Stimulated activated naive CD8-positive, alpha-beta T cell treated with anti-CD3 and anti-CD28 coated beads, Interleukin-15, amount 100 ng/mL, for 72 hours (primary cell): ENCODE data around the gene CLMN.
A peak's percentile ranks its signal among the peaks of the same experiment; 100 is the strongest.
"Not testable (repeated sequence)": the region's sequence is repeated elsewhere in the genome, so short reads cannot be mapped to it uniquely, and the experiment has no call there.

Source experiments
- ATAC-seq: fragments of 150-1000 bp; cut with Tn5 transposase; 2 replicates; pipeline ENCODE4 v1.10.0; 2021; ENCODE audit warnings: mild to moderate bottlenecking, moderate library complexity
- DNase-seq, 2 donors: peaks; one replicate each; pipeline ENCODE4 v3.0.0; 2021 to 2022
- H3K27ac Mint-ChIP-seq, 2 donors: one replicate each; pipeline ENCODE4 v1.8.0; 2022; ENCODE audit warnings: mild to moderate bottlenecking in 2 of 2, mixed read lengths in 2 of 2, moderate library complexity in 2 of 2
- H3K27me3 Mint-ChIP-seq: one replicate; pipeline ENCODE4 v1.8.0; 2022; ENCODE audit warnings: mixed read lengths
- H3K4me1 Mint-ChIP-seq: one replicate; pipeline ENCODE4 v1.8.0; 2022; ENCODE audit warnings: mild to moderate bottlenecking, mixed read lengths
- H3K4me3 Mint-ChIP-seq, 2 donors: one replicate each; pipeline ENCODE4 v1.8.0; 2022; ENCODE audit warnings: mild to moderate bottlenecking in 2 of 2, mixed read lengths in 2 of 2, moderate library complexity in 1 of 2
- H3K9me3 Mint-ChIP-seq, 2 donors: one replicate each; pipeline ENCODE4 v1.8.0; 2022; ENCODE audit warnings: mixed read lengths in 2 of 2

CLMN gene

DNA sequence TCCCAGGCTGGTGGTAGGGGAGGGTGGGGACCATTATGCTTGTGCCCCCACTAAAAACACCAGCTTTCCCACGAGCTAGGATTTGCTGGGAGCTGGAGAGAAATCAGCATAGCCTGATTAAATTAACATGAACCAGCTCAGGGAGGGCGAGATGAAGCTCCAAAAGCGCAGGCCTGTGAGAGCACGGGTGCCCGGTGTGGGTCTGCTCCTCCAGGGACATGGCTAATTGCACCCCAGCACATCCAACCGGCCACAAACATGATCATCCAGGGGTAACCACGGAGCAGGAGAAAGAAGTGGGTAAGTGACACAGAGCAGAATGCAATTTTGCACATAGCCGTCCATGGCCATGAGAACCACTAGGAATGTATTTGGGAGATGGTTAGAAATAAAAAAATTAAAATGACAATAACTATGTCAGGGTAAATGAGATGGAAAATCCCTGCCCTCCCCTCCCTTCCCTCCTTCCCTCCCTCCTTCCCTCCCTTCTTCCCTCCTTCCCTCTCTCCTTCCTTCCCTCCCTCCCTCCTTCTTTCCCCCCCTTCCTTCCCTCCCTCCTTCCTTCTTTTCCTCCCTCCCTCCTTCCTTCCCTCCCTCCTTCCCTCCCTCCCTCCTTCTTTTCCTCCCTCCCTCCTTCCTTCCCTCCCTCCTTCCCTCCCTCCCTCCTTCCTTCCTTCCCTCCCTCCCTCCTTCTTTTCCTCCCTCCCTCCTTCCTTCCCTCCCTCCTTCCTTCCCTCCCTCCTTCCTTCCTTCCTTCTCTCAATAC is 26.9 kb downstream of the CLMN start:
- Mint-ChIP-seq H3K4me1 (no peaks in the 10 kb centered on the region), H3K27ac (no peak overlapping the region), H3K27me3 (peaks cover 77% of the 10 kb centered on the region), H3K9me3 (peaks cover 0 to 15% of the 10 kb centered on the region in 2 donors), H3K4me3 (no peak overlapping the region)
- ATAC-seq: no peak
- DNase-seq: no peak

DNA sequence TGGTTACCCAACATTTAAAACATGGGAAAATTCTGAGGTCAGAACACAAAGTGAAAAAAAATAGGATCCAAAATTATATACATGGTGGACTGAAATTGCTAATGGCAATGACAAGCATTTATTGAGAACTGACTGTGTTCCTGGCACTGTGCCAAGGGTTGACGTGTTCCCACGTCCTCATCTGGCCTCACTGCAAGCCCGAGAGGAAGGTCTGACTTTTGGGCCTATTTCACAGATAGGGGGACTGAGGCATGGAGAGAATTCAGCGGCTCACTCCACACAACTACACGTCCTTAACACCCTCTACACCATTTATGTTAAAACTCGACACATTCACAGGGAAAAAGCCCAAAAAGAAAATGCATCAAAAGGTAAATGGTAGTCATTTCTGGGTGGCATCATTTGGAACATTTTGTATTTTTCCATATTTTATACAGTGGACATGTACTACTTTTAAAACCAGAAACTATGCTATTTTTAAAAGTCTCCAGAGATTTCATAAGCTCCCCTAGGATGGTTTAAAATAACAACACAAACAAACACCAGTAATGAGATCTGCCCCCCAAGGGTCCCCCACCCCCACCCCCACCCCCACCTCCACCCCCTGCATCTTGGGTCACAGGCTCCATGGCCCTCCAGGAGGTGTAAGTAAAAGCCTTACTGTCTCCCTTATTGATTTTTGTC is 27.7 kb downstream of the CLMN start:
- H3K9me3 Mint-ChIP-seq: peaks cover 0 to 15% of the 10 kb centered on the region in 2 donors

DNA sequence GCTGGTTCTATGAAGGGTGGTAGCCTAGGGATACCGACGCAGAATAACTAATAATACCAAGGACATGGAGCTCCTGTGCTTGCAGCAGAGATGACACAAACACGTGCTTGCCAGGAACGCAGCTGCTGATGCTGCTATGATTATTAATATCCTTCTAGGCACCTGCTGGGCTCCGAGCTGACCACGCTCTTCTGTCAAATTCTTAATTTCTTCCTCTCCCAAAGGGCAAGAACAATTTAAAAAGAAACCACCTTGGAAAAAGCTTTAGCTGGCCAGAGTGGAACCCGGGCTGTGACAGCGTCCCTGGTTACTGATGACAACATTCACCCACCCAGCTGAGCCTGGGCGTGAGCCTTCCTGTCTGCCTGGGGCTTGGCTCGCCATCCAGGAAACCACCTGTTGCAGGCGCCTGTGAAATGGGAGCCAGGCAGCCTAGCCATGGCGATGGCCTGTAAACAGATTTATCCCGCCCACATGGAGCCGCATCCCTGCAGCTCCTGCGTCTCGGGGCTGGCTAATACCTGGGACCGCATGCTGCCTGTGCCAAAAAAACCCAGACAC is 28.8 kb downstream of the CLMN start:
- Mint-ChIP-seq H3K4me1 (no peaks in the 10 kb centered on the region), H3K27ac (no peak overlapping the region), H3K27me3 (peaks cover 66% of the 10 kb centered on the region), H3K4me3 (no peak overlapping the region), H3K9me3 (peaks cover 0 to 9% of the 10 kb centered on the region in 2 donors)
- DNase-seq (no peak), ATAC-seq (peak; percentile 45)

More for the DNA sequence above, 27.7 kb downstream of the CLMN start:
- H3K27ac Mint-ChIP-seq: no peak overlapping the region
- H3K4me1 Mint-ChIP-seq: no peaks in the 10 kb centered on the region
- no peak for DNase-seq
- peaks cover 75% of the 10 kb centered on the region for H3K27me3 Mint-ChIP-seq
- H3K4me3 Mint-ChIP-seq: no peak overlapping the region
- ATAC-seq: no peak

DNA sequence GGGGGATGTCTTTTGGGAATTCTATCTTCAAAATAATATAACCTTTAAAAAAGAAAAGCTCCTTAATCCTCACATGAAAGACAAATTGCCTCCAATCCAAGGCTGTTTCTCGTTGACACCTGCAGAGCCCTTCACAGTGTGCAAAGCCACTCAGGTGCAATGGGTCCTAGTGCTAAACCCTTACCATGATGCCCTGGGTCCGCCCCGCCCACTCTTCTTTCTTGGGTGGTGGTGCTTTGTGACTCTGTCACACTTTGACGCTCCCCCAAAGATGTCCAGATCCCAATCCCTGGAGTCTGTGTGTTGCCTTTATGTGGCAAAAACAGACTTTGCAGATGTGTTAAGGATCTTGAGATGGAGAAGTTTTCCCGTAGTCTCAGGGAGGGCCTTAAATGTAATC is 29.7 kb downstream of the CLMN start:
- no peak overlapping the region for H3K4me3 Mint-ChIP-seq
- no peaks in the 10 kb centered on the region for H3K4me1 Mint-ChIP-seq
- H3K27ac Mint-ChIP-seq: no peak overlapping the region
- ATAC-seq: no peak
- peaks cover 56% of the 10 kb centered on the region for H3K27me3 Mint-ChIP-seq
- peaks cover 0 to under 1% of the 10 kb centered on the region in 2 donors for H3K9me3 Mint-ChIP-seq
- no peak for DNase-seq

DNA sequence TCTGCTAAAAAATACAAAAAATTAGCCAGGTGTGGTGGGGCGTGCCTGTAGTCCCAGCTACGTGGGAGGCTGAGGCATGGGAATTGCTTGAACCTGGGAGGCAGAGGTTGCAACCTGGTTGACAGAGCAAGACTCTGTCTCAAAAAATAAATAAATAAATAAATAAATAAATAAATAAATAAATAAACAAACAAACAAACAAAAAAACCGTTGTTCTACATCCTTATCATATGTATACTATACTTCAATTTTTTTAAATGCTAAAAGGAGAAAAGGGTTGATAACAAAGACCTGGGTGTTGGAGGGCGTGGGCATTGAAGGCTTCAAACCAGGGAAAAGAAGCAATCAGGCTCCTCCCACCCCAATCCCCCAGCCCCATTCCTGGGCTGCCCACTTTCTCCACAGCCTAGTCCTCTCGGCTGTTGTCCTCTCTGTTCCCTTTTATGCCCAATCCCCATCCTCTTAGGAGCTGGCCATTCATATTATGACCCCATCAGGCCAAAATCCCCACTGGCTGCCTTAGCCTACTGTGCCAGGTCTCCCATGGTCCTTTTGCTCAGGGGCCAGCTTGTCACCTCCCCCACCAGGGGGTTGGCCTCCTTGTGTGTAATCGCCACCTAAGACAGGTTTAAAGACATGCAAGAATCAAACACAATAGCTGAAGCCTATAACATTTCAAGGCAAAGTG is 30.2 kb downstream of the CLMN start:
- peak overlapping the region in 1 of 2 donors; percentile 36 for H3K27ac Mint-ChIP-seq
- H3K9me3 Mint-ChIP-seq: no peaks in the 10 kb centered on the region
- no peaks in the 10 kb centered on the region for H3K4me1 Mint-ChIP-seq
- no peak overlapping the region for H3K4me3 Mint-ChIP-seq
- peaks cover 51% of the 10 kb centered on the region for H3K27me3 Mint-ChIP-seq
- ATAC-seq: no peak
- DNase-seq: no peak

DNA sequence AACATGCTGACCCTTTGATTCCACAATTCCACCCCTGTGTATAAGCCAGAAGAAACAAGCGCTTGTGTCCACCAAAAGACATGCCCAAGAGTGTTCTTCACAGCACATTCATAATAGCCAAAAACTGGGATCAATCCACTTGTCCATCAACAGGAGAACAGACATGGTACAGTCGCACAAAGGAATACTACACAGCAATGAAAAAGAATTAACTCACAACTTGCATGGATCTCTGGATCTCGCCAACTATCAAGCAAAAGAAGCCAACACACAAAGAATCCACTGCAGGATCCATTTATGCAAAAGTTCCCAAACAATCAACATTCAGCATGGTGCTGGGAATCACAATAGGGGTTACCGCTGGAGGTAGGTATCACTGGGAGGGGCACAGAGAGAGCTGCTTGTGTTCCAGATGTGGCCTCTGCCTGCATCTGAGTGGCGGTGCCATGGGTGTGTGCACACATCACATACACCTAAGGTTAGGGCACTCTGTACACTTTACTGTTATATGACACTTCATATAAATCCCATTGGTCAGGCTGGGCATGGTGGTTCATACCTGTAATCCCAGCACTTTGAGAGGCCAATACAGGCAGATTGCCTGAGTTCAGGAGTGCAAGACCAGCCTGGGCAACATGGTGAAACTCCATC is 30.9 kb downstream of the CLMN start:
- no peak for DNase-seq

DNA sequence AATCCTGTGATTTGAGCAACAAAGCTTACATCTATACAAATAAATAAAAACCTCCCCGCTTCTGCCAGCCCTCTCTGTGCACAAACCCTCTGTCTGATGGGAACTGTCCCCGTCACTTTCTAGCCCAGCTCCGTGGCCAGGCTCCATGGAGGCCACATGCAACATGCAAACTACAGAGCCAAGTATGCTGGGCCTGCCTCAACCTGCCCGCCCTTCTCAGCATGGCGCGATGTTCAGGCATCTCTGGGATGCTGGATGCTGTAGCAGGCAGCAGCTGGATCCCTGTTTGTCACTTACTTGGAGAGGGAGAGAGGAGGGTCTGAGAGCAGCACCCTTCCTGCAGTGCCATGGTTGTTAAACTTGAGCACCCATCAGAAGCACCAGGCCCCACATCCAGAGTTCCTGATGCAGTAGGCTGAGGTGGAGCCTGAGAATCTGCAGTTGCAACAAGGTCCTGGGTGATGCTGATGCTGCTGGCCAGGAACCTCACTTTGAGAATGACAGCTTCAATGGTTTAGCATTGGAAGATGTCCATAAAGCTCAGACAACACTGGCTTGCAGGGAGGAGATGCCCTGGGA is 32.4 kb downstream of the CLMN start:
- H3K4me1 Mint-ChIP-seq: no peaks in the 10 kb centered on the region
- H3K9me3 Mint-ChIP-seq: no peaks in the 10 kb centered on the region
- no peak overlapping the region for H3K4me3 Mint-ChIP-seq
- peaks cover 30% of the 10 kb centered on the region for H3K27me3 Mint-ChIP-seq
- no peak for DNase-seq
- no peak for ATAC-seq
- H3K27ac Mint-ChIP-seq: no peak overlapping the region

More for the DNA sequence above, 30.9 kb downstream of the CLMN start:
- Mint-ChIP-seq H3K4me1 (no peaks in the 10 kb centered on the region), H3K27ac (no peak overlapping the region), H3K27me3 (peaks cover 44% of the 10 kb centered on the region), H3K9me3 (no peaks in the 10 kb centered on the region), H3K4me3 (no peak overlapping the region)
- no peak for ATAC-seq

DNA sequence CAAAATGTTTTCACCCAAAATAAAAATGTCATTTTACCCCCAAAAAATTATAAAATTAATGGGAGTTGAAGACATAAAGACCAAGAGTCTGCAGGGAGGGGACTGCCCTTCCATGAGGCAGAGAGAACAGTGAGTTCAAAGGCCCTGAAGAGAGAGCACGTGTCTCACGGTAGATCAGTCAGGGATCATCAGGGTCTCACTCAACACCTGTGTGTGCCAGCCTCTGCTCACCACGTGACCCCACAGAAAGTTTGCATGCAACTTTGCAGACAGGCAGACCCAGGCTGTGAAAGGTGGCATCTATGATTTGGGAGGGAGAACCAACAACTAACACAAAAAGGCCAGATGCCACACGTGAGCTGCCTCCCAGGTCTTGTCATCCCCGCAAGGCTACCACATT is 33.1 kb downstream of the CLMN start:
- Mint-ChIP-seq H3K27me3 (peaks cover 24% of the 10 kb centered on the region), H3K4me3 (no peak overlapping the region), H3K9me3 (no peaks in the 10 kb centered on the region), H3K27ac (no peak overlapping the region), H3K4me1 (no peaks in the 10 kb centered on the region)
- DNase-seq (no peak), ATAC-seq (no peak)

DNA sequence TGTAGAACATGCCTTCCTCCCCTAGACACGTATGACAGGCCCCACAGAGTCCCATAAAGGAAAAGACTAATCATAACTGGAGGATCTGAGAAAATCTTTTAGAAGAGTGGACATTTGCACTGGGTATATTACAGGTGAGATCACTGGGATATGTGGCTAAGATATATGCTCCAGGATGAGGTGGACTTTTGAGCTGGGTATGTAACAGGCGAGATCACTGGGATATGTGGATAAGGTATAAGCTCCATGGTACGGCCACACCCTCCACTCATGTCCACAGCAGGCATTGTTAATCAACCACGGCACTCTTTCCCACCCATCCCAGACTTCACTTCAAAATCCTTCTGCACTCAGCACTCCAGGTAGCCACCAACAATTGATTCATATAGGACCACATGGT is 34.1 kb downstream of the CLMN start:
- no peak overlapping the region for H3K27ac Mint-ChIP-seq

DNA sequence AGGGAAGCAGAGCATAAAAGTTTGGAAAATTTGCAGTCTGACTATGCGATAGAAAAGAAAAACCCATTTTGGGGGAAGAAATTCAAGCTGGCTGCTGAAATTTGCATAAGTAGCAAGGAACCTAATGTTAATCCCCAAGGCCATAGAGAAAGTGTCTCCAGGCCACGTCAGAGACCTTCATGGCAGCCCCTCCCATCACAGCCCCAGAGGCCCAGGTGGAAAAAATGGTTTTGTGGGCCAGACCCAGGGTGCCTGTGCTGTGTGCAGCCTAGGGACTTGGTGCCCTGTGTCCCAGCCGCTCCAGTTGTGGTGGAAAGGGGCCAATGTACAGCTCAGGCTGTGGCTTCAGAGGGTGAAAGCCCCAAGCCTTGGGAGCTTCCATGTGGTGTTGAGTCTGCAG is 35.9 kb downstream of the CLMN start:
- H3K27me3 Mint-ChIP-seq, H3K9me3 Mint-ChIP-seq, ATAC-seq, H3K4me3 Mint-ChIP-seq, H3K4me1 Mint-ChIP-seq, H3K27ac Mint-ChIP-seq, DNase-seq: not testable (repeated sequence)

More for the DNA sequence above, 34.1 kb downstream of the CLMN start:
- H3K4me1 Mint-ChIP-seq: no peaks in the 10 kb centered on the region
- DNase-seq (no peak), ATAC-seq (no peak)
- peaks cover 13% of the 10 kb centered on the region for H3K27me3 Mint-ChIP-seq
- no peak overlapping the region for H3K4me3 Mint-ChIP-seq
- no peaks in the 10 kb centered on the region for H3K9me3 Mint-ChIP-seq

DNA sequence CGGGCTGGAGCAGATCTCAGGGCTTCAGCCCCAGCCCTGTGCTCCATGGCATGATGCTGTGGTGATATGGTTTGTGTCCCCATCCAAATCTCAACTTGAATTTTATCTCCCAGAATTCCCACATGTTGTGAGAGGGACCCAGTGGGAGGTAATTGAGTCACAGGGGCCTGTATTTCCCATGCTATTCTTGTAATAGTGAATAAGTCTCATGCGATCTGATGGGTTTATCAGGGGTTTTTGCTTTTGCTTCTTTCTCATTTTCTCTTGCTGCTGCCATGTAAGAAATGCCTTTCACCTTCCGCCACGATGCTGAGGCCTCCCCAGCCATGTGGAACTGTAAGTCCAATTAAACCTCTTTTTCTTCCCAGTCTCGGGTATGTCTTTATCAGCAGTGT is 36.7 kb downstream of the CLMN start:
- H3K4me1 Mint-ChIP-seq: not testable (repeated sequence)

DNA sequence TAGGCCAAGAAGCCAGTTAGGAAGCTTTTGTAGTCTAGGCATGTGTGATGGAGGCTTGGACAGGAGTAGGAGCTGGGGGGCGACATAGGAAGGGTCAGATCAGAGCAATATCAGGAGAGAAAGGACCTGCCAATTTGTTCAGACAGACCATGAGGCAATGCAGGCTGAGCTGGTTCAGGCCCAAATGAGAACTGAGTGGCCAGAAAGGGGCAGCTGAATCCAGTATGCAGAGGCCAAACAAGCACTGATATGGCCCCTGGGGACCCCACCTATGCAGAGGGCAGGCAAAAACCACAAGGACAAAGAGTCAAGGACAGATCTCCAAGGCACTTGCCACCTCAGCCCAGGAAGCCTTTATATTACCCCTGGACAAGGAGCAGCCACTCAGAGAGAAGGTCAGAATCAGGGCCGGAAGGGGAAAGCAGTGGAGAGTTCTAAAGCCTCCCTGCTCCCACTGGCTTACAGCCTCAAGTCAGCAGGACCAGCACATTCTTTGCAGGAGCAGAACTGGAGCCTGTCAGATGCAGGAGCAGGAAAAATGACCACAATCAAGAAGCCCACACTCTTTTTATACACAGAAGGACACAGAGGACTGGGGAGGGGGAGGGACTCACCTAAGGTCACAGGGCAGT is 37.2 kb downstream of the CLMN start:
- no peak overlapping the region for H3K4me3 Mint-ChIP-seq
- no peaks in the 10 kb centered on the region for H3K4me1 Mint-ChIP-seq
- ATAC-seq (no peak), DNase-seq (no peak)
- H3K27me3 Mint-ChIP-seq: no peaks in the 10 kb centered on the region
- H3K27ac Mint-ChIP-seq: peak overlapping the region in 1 of 2 donors; percentile 19
- no peaks in the 10 kb centered on the region for H3K9me3 Mint-ChIP-seq

More for the DNA sequence above, 36.7 kb downstream of the CLMN start:
- not testable (repeated sequence) for H3K27ac Mint-ChIP-seq, H3K9me3 Mint-ChIP-seq, ATAC-seq, H3K4me3 Mint-ChIP-seq, H3K27me3 Mint-ChIP-seq, DNase-seq

DNA sequence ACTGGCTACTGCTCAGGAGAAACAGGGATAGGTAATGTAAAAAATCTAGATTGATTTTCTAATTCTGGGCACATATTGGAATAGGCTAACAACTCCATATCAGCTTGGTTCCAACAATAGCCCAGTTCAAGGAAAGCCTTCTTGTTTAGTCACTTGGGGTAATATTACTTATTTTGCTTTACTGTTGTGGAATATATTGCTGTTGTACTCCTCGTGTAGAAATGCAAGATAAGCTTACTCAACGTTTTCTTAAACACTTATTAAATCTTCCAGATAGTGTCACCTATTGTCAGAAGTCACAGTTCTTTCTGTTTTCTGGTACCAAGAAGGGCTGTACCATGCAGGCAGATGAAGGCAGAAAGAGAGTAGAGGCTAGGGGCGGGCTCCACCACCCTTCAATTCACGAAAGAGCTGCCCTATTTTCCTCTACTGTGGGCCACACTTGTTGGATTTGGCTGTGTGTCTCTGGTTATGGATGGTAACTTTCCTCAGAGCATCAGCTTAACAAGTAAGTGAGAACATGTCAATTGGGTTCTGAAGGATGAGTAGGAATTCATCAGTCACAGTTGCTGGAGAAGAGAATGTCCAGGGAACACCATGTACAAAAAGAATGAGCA is 38.0 kb downstream of the CLMN start:
- no peak overlapping the region for H3K27ac Mint-ChIP-seq
- no peak overlapping the region for H3K4me3 Mint-ChIP-seq
- ATAC-seq: no peak
- H3K27me3 Mint-ChIP-seq: no peaks in the 10 kb centered on the region
- DNase-seq: no peak
- H3K9me3 Mint-ChIP-seq: no peaks in the 10 kb centered on the region
- no peaks in the 10 kb centered on the region for H3K4me1 Mint-ChIP-seq

DNA sequence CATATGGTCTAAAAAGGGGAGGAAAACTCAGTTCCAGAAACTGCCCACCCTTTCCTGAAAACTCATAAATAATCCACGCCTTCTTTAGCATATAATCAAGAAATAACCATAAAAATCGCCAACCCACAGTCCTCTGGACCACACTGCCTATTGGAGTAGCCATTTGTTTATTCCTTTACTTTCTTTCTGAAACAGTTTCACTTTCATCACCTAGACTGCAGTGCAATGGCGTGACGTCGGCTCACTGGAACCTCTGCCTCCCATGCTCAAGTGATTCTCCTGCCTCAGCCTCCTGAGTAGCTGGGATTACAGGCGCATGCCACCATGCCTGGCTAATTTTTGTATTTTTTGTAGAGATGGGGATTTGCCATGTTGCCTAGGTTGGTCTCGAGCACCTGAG is 44.2 kb downstream of the CLMN start:
- Mint-ChIP-seq H3K9me3 (no peaks in the 10 kb centered on the region), H3K4me3 (no peak overlapping the region), H3K27me3 (no peaks in the 10 kb centered on the region), H3K4me1 (no peaks in the 10 kb centered on the region), H3K27ac (peak overlapping the region in 1 of 2 donors; percentile 70)
- DNase-seq (no peak), ATAC-seq (no peak)
